GM18511 (cell line): ENCODE data around the gene DNAH1.

ENCODE experiments used
- ATAC-seq: cut with Tn5 transposase; IDR thresholded peaks from one replicate; pipeline ENCODE4 v1.9.1; 2021; ENCODE audit warnings: mild to moderate bottlenecking, moderate library complexity; ENCODE audit not compliant: unreplicated experiment

Gene DNAH1

DNA sequence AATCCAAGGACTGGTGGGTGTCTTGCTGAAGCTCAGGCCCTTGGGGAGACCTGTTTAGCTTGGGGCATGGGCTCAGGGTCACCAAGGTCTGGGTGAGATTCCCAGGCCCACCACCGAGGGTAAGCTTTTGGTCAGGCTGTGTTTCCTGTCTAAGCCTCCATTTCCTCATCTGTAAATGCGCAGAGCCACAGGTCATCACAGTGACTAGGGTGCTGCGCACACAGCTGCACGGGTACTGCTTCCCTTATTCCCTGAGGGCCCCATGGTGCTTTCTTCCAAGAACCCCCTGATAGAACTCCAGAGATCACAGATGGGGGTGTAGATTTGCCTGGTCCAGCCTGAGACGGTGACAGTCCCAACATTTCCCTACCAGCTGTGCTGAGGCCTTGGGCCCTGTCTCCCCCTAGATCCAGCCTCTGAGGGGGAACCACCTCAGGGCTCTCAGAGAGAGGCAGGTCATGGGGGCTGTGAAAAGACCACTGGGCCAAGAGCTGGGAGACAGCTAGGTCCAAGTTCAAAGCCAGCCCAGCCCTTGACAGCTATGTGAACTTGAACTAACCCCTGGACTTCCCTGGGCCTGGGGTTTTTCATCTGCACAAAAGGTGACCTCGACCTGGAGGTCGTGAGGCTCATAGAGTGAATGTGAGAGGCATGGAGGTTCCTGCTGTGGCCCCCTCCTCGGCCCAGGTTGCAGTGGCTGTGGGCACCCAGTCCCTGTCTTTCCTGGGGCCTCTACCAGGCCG is 68.1 kb downstream of the DNAH1 start:
- ATAC-seq: no peak

DNA sequence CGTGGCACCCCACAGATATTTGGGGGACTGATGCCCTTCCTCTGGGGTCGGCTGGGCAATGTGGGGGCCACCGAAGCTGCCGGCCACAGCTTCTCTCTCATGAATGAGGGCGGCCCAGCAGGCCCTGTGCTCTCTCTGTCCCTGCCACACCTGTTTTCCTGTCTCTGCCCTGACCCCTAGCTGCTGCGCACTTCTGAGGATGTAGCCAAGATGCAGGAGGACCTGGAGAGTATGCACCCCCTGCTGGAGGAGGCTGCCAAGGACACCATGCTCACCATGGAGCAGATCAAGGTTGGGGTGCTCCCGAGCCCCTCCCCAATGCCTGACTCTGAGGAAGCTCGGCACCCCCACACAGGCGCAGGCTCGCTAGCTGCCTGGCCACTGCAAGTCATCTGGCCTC is 69.0 kb downstream of the DNAH1 start:
- no peak for ATAC-seq

DNA sequence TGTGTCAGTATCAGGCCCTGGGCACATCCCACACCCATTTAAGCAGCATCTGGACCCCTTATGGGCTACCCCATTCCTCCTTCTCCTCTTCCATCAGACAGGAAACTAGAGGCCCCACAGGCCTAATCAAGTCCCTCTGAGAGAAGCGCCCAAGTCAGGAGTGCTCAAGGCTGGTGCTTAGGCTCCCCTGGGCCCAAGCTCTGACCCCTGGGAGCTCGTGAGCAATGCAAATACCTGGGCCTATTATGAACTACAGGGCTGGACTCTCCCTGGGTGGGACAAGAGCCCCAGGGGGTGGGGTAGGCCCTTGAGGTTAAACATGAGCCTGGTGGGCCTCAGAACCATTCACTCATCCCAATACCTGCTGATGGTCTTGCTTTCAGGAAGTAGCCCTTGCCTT is 71.4 kb downstream of the DNAH1 start:
- no peak for ATAC-seq

DNA sequence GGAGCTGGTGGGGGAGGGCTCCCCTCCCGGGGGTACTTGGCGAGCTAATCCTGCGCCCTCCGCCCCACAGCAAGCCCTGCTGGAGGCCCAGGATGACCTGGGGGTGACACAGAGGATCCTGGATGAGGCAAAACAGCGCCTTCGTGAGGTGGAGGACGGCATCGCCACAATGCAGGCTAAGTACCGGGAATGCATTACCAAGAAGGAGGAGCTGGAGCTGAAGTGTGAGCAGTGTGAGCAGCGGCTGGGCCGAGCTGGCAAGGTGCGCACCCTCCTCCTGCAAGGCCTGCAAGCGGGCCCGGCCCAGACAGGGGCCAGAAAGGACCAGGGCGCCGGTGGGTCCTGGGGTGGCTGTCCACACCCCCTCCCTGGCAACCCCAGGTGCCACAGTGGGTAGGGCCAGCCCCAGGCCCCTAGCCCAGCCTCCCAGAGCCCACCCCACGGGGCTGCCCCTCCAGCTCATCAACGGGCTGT is 72.3 kb downstream of the DNAH1 start:
- no peak for ATAC-seq

DNA sequence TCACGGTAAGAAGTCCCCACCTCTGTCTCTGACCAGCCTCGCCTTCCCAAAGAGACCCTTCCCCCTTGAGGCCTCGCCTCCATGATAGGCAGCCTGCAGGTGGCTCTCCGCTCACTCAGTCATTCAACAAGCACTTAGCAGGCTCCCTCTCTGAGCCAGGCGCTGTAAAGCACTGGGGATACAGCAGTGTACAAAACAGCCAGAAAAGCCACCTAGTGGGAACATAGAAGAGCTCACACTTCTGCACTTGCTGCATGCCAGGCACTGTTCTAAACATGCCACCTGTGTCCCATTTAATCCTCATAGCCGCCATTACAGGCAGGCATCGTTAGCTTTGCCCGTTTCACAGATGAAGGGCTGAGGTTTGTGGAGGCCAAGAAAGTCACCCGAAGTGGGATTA is 72.8 kb downstream of the DNAH1 start:
- ATAC-seq: no peak

DNA sequence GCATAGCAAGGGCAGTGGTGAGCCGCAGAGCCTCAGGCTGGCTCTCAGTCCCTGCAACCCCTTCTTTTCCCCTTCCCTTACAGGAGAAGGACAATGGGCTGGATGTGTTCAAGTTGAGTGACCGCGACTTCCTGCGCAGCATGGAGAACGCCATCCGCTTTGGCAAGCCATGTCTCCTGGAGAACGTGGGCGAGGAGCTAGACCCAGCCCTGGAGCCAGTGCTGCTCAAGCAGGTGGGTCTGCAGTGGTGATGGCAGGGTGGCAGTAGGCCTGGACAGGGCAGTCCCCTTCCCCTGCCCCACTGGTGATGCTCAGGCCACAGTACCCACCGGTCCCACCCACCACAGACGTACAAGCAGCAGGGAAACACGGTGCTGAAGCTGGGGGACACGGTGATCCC is 75.0 kb downstream of the DNAH1 start:
- ATAC-seq: no peak

DNA sequence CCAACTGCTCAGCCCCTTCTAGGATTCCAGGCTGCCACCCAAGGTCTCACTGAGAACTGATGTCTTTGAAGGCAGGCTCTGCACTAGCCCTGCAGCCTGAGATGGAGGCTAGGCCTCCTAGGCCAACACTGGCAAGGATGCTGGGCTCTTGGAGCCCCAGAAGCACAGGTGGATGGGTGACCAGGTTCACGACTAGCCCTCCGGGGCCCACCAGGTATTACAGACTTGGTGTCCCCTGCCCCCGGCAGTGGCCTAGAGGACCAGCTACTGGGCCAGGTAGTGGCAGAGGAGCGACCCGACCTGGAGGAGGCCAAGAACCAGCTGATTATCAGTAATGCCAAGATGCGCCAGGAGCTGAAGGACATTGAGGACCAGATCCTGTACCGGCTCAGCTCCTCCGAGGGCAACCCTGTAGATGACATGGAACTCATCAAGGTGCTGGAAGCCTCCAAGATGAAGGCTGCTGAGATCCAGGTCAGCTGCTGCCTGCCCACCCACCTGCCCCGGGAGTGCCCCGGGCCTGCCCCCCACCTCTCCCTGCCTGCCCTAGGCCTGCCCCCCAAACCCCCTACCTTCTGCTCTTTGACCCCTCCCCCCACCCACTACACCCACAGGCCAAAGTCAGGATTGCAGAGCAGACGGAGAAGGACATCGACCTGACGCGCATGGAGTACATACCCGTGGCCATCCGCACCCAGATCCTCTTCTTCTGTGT is 76.3 kb downstream of the DNAH1 start:
- ATAC-seq: no peak

DNA sequence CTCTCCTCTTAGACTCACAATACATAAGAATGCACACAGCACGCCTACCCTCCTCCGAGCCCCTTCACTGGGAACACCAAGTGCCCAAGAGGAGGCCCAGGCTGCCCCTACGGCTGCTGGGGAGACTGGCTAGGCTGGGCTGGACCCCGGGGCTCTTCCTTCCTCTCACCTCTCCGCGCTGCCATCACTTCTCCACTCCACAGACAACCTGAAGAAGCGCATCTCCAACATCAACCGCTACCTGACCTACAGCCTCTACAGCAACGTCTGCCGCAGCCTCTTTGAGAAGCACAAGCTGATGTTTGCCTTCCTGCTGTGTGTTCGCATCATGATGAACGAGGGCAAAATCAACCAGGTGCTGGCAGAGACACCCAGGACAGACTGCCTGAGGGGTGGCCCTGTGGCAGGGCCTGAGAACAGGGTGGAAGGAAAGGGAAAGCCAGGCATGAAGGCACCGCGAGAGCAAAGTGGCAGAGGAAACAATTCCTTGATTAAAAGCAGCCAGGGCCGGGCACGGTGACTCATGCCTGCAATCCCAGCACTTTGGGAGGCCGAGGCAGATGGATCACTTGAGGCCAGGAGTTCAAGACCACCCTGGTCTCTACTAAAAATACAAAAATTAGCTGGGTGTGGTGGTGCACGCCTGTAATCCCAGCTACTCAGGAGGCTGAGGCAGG is 77.2 kb downstream of the DNAH1 start:
- ATAC-seq: no peak

DNA sequence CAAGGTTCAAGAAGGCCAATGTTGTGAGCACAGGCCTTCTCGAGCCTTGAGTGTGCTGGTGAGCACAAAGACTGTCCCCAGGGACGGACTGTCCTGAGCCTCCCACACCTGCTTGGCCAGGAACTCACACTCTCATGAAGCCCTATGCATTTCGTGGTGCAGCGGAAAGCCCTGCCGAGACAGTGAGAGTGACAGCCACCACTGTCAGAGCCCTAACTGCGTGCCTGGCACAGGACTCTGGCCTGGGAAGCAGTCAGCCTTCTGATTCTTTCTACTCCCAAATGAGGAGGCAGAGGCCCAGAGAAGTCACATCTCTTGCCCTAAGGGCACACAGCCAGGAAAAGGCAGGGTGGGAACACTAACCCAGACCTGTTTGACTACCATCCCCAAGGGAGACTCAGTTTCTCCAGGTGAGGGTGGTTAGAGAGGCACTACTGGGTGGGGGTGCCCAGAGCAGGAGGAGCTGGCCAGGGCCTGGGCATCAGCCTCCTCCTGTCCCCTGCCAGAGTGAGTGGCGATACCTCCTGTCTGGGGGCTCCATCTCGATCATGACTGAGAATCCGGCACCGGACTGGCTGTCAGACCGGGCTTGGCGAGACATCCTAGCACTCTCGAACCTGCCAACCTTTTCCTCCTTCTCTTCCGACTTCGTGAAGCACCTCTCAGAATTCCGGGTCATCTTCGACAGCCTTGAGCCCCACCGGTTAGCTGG is 78.0 kb downstream of the DNAH1 start:
- ATAC-seq: no peak

DNA sequence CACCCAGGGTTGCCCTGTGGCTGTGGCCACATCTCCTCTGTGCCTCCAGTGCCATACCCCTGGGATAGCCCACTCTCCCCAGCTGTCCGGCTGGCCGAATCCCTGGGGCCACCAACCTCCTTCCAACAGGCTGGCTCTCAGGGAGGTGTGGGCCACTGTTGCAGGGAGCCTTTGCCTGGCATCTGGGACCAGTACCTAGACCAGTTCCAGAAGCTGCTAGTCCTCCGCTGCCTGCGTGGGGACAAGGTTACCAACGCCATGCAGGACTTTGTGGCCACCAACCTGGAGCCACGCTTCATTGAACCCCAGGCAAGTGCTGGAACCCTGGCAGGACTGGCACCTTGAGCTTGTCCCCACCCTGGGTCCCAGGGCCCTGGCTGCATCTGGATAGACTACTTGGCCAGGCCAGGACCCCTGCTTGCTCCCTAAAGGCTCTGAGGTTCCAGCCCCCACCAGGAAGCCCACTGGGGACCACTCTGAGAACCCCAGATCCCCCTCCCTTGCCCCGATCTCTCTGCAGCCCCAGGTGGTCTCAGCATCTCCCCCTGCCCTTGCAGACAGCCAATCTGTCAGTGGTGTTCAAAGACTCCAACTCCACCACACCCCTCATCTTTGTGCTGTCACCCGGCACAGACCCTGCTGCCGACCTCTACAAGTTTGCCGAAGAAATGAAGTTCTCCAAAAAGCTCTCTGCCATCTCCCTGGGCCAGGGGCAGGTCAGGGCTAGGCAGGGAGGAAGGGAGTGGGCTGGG is 78.8 kb downstream of the DNAH1 start:
- ATAC-seq: no peak

DNA sequence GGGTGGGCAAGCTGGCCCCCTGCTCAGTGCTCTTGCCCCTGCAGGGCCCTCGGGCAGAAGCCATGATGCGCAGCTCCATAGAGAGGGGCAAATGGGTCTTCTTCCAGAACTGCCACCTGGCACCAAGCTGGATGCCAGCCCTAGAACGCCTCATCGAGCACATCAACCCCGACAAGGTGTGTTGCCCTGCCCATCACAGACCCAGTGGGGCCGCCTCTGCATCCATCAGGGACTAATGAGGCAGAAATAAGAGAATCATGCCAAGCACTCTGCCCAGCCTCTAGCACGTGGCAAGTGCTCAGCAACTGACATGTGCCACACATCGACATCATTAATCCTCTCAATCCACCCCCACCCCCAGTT is 79.4 kb downstream of the DNAH1 start:
- no peak for ATAC-seq

DNA sequence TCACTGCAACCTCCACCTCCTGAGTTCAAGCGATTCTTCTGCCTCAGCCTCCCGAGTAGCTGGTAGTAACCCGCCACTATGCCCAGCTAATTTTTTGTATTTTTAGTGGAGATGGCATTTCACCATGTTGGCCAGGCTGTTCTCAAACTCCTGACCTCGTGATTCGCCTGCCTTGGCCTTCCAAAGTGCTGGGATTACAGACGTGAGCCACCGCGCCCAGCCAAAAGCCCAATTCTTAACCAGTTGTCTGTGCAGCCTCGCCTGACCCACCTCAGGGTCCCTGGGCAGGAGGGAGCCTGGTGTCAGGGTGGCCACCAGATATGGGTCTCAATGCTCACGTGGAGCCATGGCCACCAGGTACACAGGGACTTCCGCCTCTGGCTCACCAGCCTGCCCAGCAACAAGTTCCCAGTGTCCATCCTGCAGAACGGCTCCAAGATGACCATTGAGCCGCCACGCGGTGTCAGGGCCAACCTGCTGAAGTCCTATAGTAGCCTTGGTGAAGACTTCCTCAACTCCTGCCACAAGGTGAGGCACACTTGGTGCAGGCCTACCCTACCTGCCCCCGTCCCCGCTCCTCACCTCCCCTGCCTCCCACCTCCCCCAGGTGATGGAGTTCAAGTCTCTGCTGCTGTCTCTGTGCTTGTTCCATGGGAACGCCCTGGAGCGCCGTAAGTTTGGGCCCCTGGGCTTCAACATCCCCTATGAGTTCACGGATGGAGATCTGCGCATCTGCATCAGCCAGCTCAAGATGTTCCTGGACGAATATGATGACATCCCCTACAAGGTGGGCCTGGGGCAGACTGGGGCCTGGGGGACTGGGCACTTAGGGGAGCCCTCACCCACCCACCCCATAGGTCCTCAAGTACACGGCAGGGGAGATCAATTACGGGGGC is 80.1 kb downstream of the DNAH1 start:
- no peak for ATAC-seq

DNA sequence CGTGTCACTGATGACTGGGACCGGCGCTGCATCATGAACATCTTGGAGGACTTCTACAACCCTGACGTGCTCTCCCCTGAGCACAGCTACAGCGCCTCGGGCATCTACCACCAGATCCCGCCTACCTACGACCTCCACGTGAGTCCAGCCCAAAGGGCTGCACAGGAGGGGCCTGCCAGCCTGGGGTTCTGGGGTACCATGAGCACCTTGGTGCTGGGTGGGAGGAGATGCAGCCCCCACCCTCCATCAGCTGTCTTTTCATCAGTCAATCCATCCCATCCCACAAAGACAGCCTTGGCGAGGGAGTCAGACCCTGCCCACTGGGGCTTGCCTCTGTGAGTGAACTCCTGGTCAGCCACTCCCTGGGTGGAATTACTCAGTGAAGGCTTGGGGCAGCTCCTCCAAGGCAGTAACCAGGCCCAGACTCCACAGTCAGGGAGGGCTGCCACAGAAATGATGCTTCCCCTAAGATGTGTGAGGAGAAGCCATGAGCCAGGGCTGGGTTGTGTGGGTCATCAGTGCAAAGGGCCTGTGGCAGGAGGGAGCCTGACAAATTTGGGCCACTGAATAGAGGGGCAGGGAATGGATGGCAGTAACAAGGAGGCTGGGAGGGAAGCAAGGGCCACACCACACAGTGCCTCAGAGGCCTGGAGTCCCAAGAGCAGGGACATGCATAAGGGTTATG is 80.9 kb downstream of the DNAH1 start:
- no peak for ATAC-seq

DNA sequence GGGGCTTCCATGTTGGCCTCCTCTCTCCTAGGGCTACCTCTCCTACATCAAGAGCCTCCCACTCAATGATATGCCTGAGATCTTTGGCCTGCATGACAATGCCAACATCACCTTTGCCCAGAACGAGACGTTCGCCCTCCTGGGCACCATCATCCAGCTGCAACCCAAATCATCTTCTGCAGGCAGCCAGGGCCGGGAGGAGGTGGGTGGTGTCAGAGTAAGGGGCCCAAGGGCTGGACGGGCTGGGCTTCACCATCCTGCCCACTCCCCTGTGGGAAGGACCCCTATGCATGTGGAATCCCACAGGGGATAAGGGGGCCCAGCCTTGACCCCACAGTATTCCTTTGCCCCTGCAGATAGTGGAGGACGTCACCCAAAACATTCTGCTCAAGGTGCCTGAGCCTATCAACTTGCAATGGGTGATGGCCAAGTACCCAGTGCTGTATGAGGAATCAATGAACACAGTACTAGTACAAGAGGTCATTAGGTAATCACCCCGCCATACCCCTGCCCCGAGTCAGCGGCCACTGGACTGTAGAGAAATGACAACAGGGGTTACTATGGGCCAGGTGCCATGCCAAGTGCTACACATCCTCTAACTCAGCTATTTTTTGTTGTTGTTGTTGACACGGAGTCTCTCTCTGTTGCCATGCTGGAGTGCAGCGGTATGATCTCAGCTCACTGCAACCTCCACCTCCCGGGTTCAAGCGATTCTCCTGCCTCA is 81.7 kb downstream of the DNAH1 start:
- ATAC-seq: no peak

DNA sequence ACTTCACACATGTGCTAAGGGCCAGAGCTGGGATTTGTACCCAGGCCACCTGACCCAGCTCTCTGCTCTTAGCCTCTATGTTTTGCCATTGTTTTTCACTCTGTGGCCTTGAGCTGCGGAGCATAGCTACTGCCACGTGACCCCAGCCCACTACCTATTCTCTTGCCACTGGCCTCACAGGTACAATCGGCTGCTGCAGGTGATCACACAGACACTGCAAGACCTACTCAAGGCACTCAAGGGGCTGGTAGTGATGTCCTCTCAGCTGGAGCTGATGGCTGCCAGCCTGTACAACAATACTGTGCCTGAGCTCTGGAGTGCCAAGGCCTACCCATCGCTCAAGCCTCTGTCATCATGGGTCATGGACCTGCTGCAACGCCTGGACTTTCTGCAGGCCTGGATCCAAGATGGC is 82.6 kb downstream of the DNAH1 start:
- no peak for ATAC-seq

DNA sequence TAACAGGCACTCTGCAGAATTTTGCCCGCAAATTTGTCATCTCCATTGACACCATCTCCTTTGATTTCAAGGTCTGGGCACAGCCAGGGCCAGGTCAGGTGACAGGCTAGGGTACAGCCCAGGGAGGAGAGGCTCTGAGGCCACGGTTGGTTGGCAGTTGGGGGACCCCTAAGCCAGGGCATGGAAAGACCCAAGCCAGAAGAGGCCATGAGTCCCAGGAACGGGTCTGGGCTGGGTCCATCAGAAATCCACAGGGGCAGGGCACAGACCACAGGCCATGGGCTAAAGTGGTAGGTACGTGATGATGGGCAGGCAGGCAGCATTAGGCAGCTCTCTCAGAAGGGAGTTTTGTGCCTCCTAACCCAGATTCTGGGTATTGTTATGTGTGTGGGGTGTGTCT is 83.0 kb downstream of the DNAH1 start:
- ATAC-seq: no peak

DNA sequence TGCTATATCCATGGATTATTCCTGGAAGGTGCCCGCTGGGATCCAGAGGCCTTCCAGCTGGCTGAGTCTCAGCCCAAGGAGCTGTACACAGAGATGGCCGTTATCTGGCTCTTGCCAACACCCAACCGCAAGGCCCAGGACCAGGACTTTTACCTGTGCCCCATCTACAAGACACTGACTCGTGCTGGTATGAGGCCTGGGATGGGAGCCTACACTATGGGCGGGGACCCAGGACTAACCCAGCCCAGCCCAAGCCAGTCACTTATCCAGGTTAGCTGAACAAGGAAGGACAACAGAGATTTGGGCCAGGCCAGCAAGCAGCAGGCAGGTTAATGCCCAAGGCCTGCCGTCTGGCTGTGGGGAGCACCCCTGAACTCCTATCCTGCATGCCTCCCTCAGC is 83.5 kb downstream of the DNAH1 start:
- ATAC-seq: no peak

DNA sequence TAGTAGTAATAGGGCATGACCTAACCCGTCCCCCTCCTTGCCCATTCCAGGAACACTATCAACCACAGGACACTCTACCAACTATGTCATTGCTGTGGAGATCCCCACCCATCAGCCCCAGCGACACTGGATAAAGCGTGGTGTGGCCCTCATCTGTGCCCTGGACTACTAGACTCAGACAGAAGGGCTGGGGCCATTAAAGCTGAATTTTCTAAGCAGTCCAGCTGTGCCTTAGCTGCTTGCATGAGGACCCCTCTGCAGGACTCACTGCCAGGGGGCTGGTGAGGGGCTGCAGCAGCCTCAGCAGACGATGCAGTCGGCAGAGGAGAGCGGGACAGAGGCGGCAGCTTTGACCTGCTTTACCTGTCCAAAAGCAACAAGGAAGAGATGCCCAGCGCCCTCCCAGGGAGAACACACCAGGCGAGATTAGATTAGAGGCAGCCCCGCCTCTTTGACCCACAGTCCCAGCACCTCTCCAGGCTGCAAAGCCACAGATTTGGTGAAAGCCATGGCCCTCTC is 84.2 kb downstream of the DNAH1 start:
- no peak for ATAC-seq
